ENCODE measurements around the gene DBX2. TPM values are rescaled to one million over a fixed set of nuclear protein-coding genes. Genes with fewer than 3 reads are reported as not detected.
"Not testable (repeated sequence)": the region's sequence is repeated elsewhere in the genome, so short reads cannot be mapped to it uniquely, and the experiment has no call there.

DBX2 gene
- under 1 TPM in 1 of 2 donors, not detected in 1; 0.01 TPM for polyA plus RNA-seq

DNA sequence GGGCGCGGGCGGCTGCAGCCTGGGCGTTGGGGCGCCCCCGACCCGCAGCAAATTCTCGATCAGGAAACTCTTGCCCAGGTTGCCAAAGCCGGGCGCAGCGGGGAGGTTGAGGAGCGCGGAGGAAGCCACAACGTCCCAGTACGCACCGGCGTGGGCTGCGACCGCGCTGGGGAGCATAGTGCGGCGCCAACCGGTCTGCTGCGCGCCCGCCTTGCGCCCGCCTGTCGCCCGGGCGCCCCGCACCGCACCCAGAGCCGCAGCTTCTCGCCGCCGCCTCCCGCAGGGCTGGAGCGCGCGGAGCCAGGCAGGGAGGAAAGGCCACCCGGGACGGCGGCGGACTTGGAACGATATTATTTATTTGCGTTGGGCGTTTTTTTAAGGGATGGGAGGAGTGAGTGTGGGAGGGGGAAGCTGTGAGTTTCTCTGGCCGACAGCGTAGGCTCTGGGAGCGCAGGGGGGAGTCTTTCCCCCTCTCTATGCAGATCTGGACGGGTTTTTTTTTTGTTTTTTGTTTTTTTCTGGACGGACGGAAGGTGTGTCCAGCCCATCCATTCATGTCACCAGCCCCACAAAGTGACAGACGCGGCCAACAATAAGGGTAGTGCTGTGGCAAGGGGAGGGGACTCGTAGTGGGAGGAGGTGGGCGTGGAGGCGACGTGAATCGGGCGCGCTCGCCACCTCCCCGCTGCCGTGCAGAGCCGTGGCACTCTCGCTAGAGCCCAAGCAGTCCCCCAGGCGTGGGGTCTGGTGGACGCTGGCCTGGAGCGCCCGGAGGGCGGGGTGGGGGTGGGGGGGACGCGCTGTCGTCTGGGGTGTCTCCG is at the start of gene DBX2:
Gene DBX2 (minus strand): TSS at position 349 of the 821 bp plus-strand sequence. CDS start 172 bp downstream, at position 177.
- Histone ChIP-seq H3K27me3 (ENCODE audit: control insufficient read depth in 1 of 2, insufficient read depth in 2 of 2, low read length in 2 of 2) (peaks cover 3 to 15% of the 10 kb centered on the region in 2 donors), H3K27ac (ENCODE audit: low read depth in 2 of 2, low read length in 1 of 2) (no peak within 1 kb of the TSS), H3K9me3 (ENCODE audit: control insufficient read depth in 2 of 2, insufficient read depth in 1 of 2, low read depth in 1 of 2, low read length in 1 of 2) (no peaks in the 10 kb centered on the region), H3K4me3 (ENCODE audit: low read depth in 1 of 2, low read length in 2 of 2) (peak within 1 kb of the TSS; percentile 24 to 29), H3K36me3 (ENCODE audit: control insufficient read depth in 2 of 2, insufficient read depth in 2 of 2, low read length in 1 of 2) (no peaks in the 10 kb centered on the region), H3K4me1 (ENCODE audit: control insufficient read depth in 2 of 2, insufficient read depth in 2 of 2, low read length in 1 of 2) (peaks cover 4 to 7% of the 10 kb centered on the region in 2 donors)
- 2 to 3% methylated on average over 57 to 77 of the region's 77 CpGs for WGBS, 2 donors

DNA sequence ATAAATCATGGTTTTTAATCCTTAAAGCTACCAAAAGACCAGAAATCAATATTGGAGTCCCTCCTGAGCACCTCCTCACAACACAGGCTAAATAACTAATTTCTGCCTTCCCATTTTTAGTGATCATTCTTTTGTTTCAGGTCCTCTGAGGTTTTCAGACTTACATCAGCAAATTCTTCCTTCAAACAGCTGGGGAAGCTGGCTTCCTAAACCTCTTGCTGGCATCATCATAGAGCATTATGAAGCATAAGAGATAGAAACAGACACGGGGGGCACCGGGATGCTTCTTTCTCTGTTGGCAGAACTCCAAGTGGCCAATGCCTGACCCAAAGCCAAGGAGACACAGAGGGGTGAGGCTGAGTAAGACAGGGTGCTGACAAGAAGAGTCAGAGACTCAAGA is 47.9 kb upstream of the DBX2 start:
- Histone ChIP-seq H3K27me3 (ENCODE audit: control insufficient read depth in 1 of 2, insufficient read depth in 2 of 2, low read length in 2 of 2) (peaks cover 0 to 4% of the 10 kb centered on the region in 2 donors), H3K4me1 (ENCODE audit: control insufficient read depth in 2 of 2, insufficient read depth in 2 of 2, low read length in 1 of 2) (no peaks in the 10 kb centered on the region), H3K9me3 (ENCODE audit: control insufficient read depth in 2 of 2, insufficient read depth in 1 of 2, low read depth in 1 of 2, low read length in 1 of 2) (no peaks in the 10 kb centered on the region), H3K4me3 (ENCODE audit: low read depth in 1 of 2, low read length in 2 of 2) (no peak overlapping the region), H3K36me3 (ENCODE audit: control insufficient read depth in 2 of 2, insufficient read depth in 2 of 2, low read length in 1 of 2) (no peaks in the 10 kb centered on the region), H3K27ac (ENCODE audit: low read depth in 2 of 2, low read length in 1 of 2) (no peak overlapping the region)
- 62 to 72% methylated on average over 2 of the region's 2 CpGs for WGBS, 2 donors

DNA sequence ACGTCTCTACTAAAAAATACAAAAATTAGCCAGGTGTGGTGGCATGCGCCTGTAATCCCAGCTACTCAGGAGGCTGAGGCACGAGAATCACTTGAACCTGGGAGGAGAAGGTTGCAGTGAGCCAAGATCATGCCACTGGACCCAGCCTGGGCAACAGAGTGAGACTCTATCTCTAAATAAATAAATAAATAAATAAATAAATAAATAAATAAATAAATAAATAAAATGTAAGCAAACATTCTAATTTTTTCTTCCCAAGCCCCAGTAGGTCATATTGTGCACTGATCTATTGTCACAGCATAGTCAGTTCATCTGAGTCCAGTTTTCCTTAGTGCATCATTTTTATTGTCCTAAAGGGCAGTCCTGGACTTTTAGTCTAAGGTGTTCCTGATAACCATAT is 44.5 kb upstream of the DBX2 start:
- not testable (repeated sequence) for H3K9me3 ChIP-seq (ENCODE audit: control insufficient read depth in 2 of 2, insufficient read depth in 1 of 2, low read depth in 1 of 2, low read length in 1 of 2); H3K27ac ChIP-seq (ENCODE audit: low read depth in 2 of 2, low read length in 1 of 2); H3K36me3 ChIP-seq (ENCODE audit: control insufficient read depth in 2 of 2, insufficient read depth in 2 of 2, low read length in 1 of 2); H3K4me1 ChIP-seq (ENCODE audit: control insufficient read depth in 2 of 2, insufficient read depth in 2 of 2, low read length in 1 of 2); H3K4me3 ChIP-seq (ENCODE audit: low read depth in 1 of 2, low read length in 2 of 2); H3K27me3 ChIP-seq (ENCODE audit: control insufficient read depth in 1 of 2, insufficient read depth in 2 of 2, low read length in 2 of 2)
- 90 to 92% methylated on average over 3 of the region's 3 CpGs for WGBS, 2 donors

DNA sequence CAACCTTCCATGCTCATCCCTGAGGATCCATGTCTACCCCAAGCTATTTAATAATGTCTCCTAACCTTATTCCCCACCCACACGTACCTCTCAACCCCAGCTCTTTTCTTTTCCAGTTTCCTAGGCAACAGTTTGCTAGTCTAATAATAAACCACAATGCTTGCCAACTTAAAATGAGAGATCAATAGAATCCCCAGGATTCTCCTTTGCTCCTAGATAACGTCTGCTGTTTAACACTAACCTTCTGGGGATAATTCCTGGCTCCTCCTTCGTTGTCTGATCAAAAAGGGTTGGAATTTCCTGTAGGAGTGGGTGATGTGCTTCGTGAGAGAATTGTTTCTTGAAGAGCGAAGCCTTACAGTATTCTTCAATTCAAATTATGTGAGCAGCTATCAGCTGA is 42.2 kb upstream of the DBX2 start:
- no peak overlapping the region for H3K27ac ChIP-seq (ENCODE audit: low read depth in 2 of 2, low read length in 1 of 2)
- H3K4me1 ChIP-seq (ENCODE audit: control insufficient read depth in 2 of 2, insufficient read depth in 2 of 2, low read length in 1 of 2) = no peaks in the 10 kb centered on the region
- H3K36me3 ChIP-seq (ENCODE audit: control insufficient read depth in 2 of 2, insufficient read depth in 2 of 2, low read length in 1 of 2) = no peaks in the 10 kb centered on the region
- H3K27me3 ChIP-seq (ENCODE audit: control insufficient read depth in 1 of 2, insufficient read depth in 2 of 2, low read length in 2 of 2) = peaks cover 0 to 4% of the 10 kb centered on the region in 2 donors
- 36 to 41% methylated on average over 5 of the region's 5 CpGs for WGBS, 2 donors
- no peaks in the 10 kb centered on the region for H3K9me3 ChIP-seq (ENCODE audit: control insufficient read depth in 2 of 2, insufficient read depth in 1 of 2, low read depth in 1 of 2, low read length in 1 of 2)
- no peak overlapping the region for H3K4me3 ChIP-seq (ENCODE audit: low read depth in 1 of 2, low read length in 2 of 2)

DNA sequence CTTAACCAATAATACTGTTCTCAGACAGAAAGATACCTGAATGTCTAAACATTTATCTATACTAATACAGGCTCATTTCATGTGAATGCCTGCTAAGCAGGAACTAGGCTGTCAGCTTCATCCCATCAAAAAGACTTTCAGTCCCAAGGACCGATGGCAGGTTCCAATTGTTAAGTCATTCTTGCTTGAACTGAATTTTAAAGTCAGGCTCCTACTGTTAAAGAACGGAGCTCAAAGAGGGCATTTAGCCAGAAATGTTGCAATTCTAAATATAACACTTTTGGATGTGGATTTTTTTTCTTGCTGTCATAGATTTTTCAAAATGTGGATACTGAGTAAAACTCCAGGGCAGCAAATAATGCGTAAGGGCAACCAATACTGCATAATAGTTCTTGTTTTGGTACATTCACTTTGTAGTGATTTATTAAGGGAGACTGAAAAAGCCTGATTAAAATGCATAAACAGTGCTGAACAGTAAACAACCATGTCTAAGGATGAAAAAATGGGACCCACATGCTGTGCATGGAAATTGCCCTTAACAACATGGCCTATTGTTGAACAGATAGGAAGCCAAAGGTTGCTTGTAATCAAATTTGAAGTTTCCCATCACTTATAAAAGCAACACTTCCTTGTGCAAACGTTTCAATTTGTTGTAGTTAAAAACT is 38.6 kb upstream of the DBX2 start:
- no peaks in the 10 kb centered on the region for H3K36me3 ChIP-seq (ENCODE audit: control insufficient read depth in 2 of 2, insufficient read depth in 2 of 2, low read length in 1 of 2)
- H3K4me1 ChIP-seq (ENCODE audit: control insufficient read depth in 2 of 2, insufficient read depth in 2 of 2, low read length in 1 of 2) = no peaks in the 10 kb centered on the region
- 29 to 38% methylated on average over 4 of the region's 4 CpGs for WGBS, 2 donors
- H3K27ac ChIP-seq (ENCODE audit: low read depth in 2 of 2, low read length in 1 of 2) = no peak overlapping the region
- H3K4me3 ChIP-seq (ENCODE audit: low read depth in 1 of 2, low read length in 2 of 2) = no peak overlapping the region
- H3K27me3 ChIP-seq (ENCODE audit: control insufficient read depth in 1 of 2, insufficient read depth in 2 of 2, low read length in 2 of 2) = peaks cover 0 to under 1% of the 10 kb centered on the region in 2 donors
- H3K9me3 ChIP-seq (ENCODE audit: control insufficient read depth in 2 of 2, insufficient read depth in 1 of 2, low read depth in 1 of 2, low read length in 1 of 2) = no peaks in the 10 kb centered on the region

DNA sequence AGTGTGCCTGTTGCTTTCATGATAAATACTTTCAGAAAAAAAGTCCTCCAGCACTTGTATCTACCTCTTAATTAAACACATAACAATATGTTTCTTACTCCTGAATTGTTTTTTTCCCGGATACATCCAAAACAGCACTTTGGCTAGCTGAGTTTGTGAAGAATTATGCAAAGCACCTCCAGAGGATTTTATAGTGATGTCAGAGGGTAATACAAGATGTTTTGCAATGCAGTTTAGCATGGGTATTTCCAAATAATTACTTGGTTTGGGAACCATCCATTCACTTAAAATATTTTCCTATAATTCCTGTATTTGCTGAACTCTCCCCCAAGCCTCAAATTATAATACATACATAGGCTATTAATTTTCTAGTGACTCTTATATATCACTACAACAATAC is 37.7 kb upstream of the DBX2 start:
- H3K27me3 ChIP-seq (ENCODE audit: control insufficient read depth in 1 of 2, insufficient read depth in 2 of 2, low read length in 2 of 2) = no peaks in the 10 kb centered on the region
- 66 to 79% methylated on average over 1 of the region's 1 CpG for WGBS, 2 donors
- no peak overlapping the region for H3K4me3 ChIP-seq (ENCODE audit: low read depth in 1 of 2, low read length in 2 of 2)
- no peaks in the 10 kb centered on the region for H3K9me3 ChIP-seq (ENCODE audit: control insufficient read depth in 2 of 2, insufficient read depth in 1 of 2, low read depth in 1 of 2, low read length in 1 of 2)
- no peaks in the 10 kb centered on the region for H3K4me1 ChIP-seq (ENCODE audit: control insufficient read depth in 2 of 2, insufficient read depth in 2 of 2, low read length in 1 of 2)
- H3K36me3 ChIP-seq (ENCODE audit: control insufficient read depth in 2 of 2, insufficient read depth in 2 of 2, low read length in 1 of 2) = no peaks in the 10 kb centered on the region
- no peak overlapping the region for H3K27ac ChIP-seq (ENCODE audit: low read depth in 2 of 2, low read length in 1 of 2)

DNA sequence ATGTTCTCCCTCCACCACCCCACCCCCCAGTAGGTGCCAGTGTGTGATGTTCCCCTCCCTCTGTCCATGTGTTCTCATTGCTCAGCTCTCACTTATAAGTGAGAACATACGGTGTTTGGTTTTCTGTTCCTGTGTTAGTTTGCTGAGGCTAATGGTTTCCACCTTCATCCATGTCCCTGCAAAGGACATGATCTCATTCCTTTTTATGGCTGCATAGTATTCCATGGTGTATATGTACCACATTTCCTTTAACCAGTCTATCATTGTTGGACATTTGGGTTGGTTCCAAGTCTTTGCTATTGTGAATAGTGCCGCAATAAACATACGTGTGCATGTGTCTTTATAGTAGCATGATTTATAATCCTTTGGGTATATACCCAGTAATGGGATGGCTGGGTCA is 33.3 kb upstream of the DBX2 start:
- WGBS, 2 donors = 91 to 95% methylated on average over 3 of the region's 3 CpGs
- not testable (repeated sequence) for H3K9me3 ChIP-seq (ENCODE audit: control insufficient read depth in 2 of 2, insufficient read depth in 1 of 2, low read depth in 1 of 2, low read length in 1 of 2); H3K4me1 ChIP-seq (ENCODE audit: control insufficient read depth in 2 of 2, insufficient read depth in 2 of 2, low read length in 1 of 2); H3K4me3 ChIP-seq (ENCODE audit: low read depth in 1 of 2, low read length in 2 of 2); H3K27ac ChIP-seq (ENCODE audit: low read depth in 2 of 2, low read length in 1 of 2); H3K36me3 ChIP-seq (ENCODE audit: control insufficient read depth in 2 of 2, insufficient read depth in 2 of 2, low read length in 1 of 2); H3K27me3 ChIP-seq (ENCODE audit: control insufficient read depth in 1 of 2, insufficient read depth in 2 of 2, low read length in 2 of 2)

DNA sequence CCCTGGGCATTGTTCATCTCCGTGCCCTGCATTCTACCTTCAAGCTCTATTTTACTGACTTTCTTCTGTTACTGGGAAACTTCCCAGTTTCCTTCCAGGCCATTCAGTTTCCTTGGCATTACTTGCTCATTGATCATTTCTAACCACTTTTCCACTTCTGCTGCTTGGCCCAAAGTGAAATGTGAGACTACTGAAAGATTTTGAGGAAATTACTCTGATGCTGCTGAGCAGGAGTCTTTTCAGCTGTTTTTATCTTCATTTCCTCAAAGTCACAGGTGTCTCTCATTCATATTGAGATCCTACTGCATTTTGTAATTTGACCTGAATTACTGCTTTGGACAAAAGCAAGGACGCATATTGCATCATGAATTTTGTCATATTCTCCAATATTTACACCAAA is 26.4 kb upstream of the DBX2 start:
- Histone ChIP-seq H3K27me3 (ENCODE audit: control insufficient read depth in 1 of 2, insufficient read depth in 2 of 2, low read length in 2 of 2) (no peaks in the 10 kb centered on the region), H3K4me1 (ENCODE audit: control insufficient read depth in 2 of 2, insufficient read depth in 2 of 2, low read length in 1 of 2) (no peaks in the 10 kb centered on the region), H3K27ac (ENCODE audit: low read depth in 2 of 2, low read length in 1 of 2) (no peak overlapping the region), H3K36me3 (ENCODE audit: control insufficient read depth in 2 of 2, insufficient read depth in 2 of 2, low read length in 1 of 2) (no peaks in the 10 kb centered on the region), H3K9me3 (ENCODE audit: control insufficient read depth in 2 of 2, insufficient read depth in 1 of 2, low read depth in 1 of 2, low read length in 1 of 2) (no peaks in the 10 kb centered on the region), H3K4me3 (ENCODE audit: low read depth in 1 of 2, low read length in 2 of 2) (no peak overlapping the region)
- WGBS, 2 donors = 51 to 58% methylated on average over 2 of the region's 2 CpGs

DNA sequence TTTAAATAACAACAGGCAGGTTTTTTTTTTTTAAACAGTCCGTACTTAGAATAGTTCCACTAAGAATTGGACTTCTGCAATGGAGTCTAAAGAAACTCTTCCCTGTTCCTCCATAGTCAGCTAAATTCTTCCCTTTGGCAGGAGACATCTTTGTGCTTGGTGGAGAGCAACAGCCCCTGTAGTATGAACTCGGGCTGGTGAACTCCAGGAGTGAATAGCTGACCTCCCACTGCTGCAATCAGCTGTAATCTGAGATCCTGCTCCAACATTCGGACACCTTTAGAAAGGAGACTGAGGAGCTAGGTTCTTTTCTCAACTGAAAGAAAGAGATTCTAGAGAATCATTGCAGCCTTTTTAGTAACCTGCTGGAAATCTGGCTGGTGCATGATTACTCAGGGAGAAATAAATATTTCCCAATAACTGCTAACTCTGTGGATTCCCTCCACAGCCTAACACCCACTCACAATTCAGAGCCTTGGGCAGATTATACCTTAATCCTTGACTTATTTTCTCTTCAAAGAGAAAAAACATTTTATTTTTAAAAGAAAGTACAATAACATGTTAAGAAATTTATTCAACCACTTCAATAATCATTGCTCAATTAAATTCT is 25.6 kb upstream of the DBX2 start:
- Histone ChIP-seq H3K27ac (ENCODE audit: low read depth in 2 of 2, low read length in 1 of 2) (no peak overlapping the region), H3K36me3 (ENCODE audit: control insufficient read depth in 2 of 2, insufficient read depth in 2 of 2, low read length in 1 of 2) (no peaks in the 10 kb centered on the region), H3K27me3 (ENCODE audit: control insufficient read depth in 1 of 2, insufficient read depth in 2 of 2, low read length in 2 of 2) (no peaks in the 10 kb centered on the region), H3K4me3 (ENCODE audit: low read depth in 1 of 2, low read length in 2 of 2) (no peak overlapping the region), H3K9me3 (ENCODE audit: control insufficient read depth in 2 of 2, insufficient read depth in 1 of 2, low read depth in 1 of 2, low read length in 1 of 2) (no peaks in the 10 kb centered on the region), H3K4me1 (ENCODE audit: control insufficient read depth in 2 of 2, insufficient read depth in 2 of 2, low read length in 1 of 2) (no peaks in the 10 kb centered on the region)
- 36 to 43% methylated on average over 3 of the region's 3 CpGs for WGBS, 2 donors
